GM23248 (cell line): Measurements from ENCODE around the gene SRRT. TPM values are rescaled to one million over a fixed set of nuclear protein-coding genes. Genes with fewer than 3 reads are reported as not detected.

Experiments
- DNase-seq: peaks from one replicate; pipeline ENCODE4 v3.0.0-alpha.2; 2015
- H2AFZ ChIP-seq: fragments of 200-600 bp; sonication (generic); 2 replicates; pipeline ENCODE4 v1.6.1; 2016; ENCODE audit warnings: antibody characterized with exemption
- H3F3A ChIP-seq: fragments of 200-600 bp; sonication (generic); 2 replicates; pipeline ENCODE4 v1.6.1; 2016; ENCODE audit warnings: mild to moderate bottlenecking, antibody characterized with exemption, mixed run types; ENCODE audit not compliant: insufficient read depth
- H3K27ac ChIP-seq: fragments of 200-600 bp; sonication (generic); 2 replicates; pipeline ENCODE4 v1.5.1; 2016; ENCODE audit warnings: mild to moderate bottlenecking
- H3K27me3 ChIP-seq: fragments of 200-600 bp; sonication (generic); replicated peaks from 2 replicates; pipeline ENCODE4 v1.6.1; 2016; ENCODE audit warnings: mild to moderate bottlenecking; ENCODE audit not compliant: insufficient read depth
- H3K36me3 ChIP-seq: fragments of 200-600 bp; sonication (generic); 2 replicates; pipeline ENCODE4 v1.6.1; 2016; ENCODE audit warnings: low read depth, mild to moderate bottlenecking
- H3K4me1 ChIP-seq: fragments of 200-600 bp; sonication (generic); 2 replicates; pipeline ENCODE4 v1.6.1; 2016; ENCODE audit warnings: mild to moderate bottlenecking; ENCODE audit not compliant: insufficient read depth
- H3K4me2 ChIP-seq: fragments of 200-600 bp; sonication (generic); one replicate; pipeline ENCODE4 v1.6.1; 2016; ENCODE audit warnings: mild to moderate bottlenecking; ENCODE audit not compliant: unreplicated experiment
- H3K4me3 ChIP-seq: fragments of 200-600 bp; sonication (generic); 2 replicates; pipeline ENCODE4 v1.5.1; 2016; ENCODE audit warnings: mild to moderate bottlenecking
- H3K79me2 ChIP-seq: fragments of 200-600 bp; sonication (generic); 2 replicates; pipeline ENCODE4 v1.6.1; 2016; ENCODE audit warnings: mild to moderate bottlenecking; ENCODE audit not compliant: insufficient read depth
- H3K9ac ChIP-seq: fragments of 200-600 bp; sonication (generic); 2 replicates; pipeline ENCODE4 v1.6.1; 2016; ENCODE audit warnings: mild to moderate bottlenecking
- H3K9me2 ChIP-seq: fragments of 200-600 bp; sonication (generic); 2 replicates; pipeline ENCODE4 v1.6.1; 2016; ENCODE audit warnings: mixed run types, mild to moderate bottlenecking, moderate library complexity; ENCODE audit not compliant: insufficient read depth
- H3K9me3 ChIP-seq: fragments of 200-600 bp; sonication (generic); one replicate; pipeline ENCODE4 v1.6.1; 2017; ENCODE audit warnings: low read depth
- H4K20me1 ChIP-seq: fragments of 200-600 bp; sonication (generic); 2 replicates; pipeline ENCODE4 v1.6.0; 2016; ENCODE audit not compliant: insufficient read depth
- EZH2 ChIP-seq: fragments of 200-600 bp; sonication (generic); IDR thresholded peaks from 2 replicates; pipeline ENCODE4 v1.6.1; 2018; ENCODE audit warnings: antibody characterized with exemption, mild to moderate bottlenecking; ENCODE audit not compliant: insufficient read depth, poor library complexity, severe bottlenecking
- EZH2phosphoT487 ChIP-seq: fragments of 200-600 bp; sonication (generic); IDR thresholded peaks from 2 replicates; pipeline ENCODE4 v1.6.1; 2018; ENCODE audit warnings: antibody characterized with exemption, moderate library complexity, mild to moderate bottlenecking, low read depth; ENCODE audit not compliant: insufficient read depth
- WGBS, 2 experiments: methylation state at CpG; one replicate each; pipeline ENCODE4 v1.1.6; 2015 to 2017; ENCODE audit warnings: low lambda C conversion rate in 2 of 2, low coverage in 1 of 2; ENCODE audit errors: missing lambda C conversion rate in 2 of 2; 5-methylcytosine and 5-hydroxymethylcytosine counted together
- in situ Hi-C: fragments of 300-500 bp; cut with MboI; formaldehyde crosslinking; loops from 2 replicates; pipeline ENCODE4 v1.15.0; 2020
- polyA plus RNA-seq: library from polyadenylated mRNA; unstranded; fragments of >200 nt; fragmentation: Nextera tagmentation; extraction: Ambion mirVana; gene quantifications from 2 replicates; pipeline ENCODE4 v1.2.1, GENCODE V29; 2016
- total RNA-seq: library from RNA; depleted of rRNA; stranded (reverse); fragments of >200 nt; shearing (Covaris generic); gene quantifications from 2 replicates; pipeline ENCODE4 v1.2.3, GENCODE V29; 2014

SRRT gene
- total and polyA plus RNA-seq, 2 experiments from 2014 or later, result 57.1 to 74.9 TPM

- Histone ChIP-seq H3K27ac (no peak overlapping the region), H2AFZ (peak overlapping the region; percentile 48; the same call in 1 of the 2 replicates)
- in situ Hi-C loops, result no loop called here
Observed at GRCh38 chr7:100894860-100895700, 20.2 kb downstream of the SRRT start.

GRCh38 chr7:100895701-100895955, 20.7 kb downstream of the SRRT start, which contains the start of gene ACHE:
Gene ACHE, minus strand, starts transcription at chr7:100895888. Its CDS starts 1,656 bp downstream, at chr7:100894232.
- Histone ChIP-seq H3K4me1 (peaks cover 2% of the 10 kb centered on the region; the same call in 1 of the 2 replicates), H3K4me2 (peak within 1 kb of the TSS; percentile 82), H3K9ac (no peak within 1 kb of the TSS), H3K79me2 (no peaks in the 10 kb centered on the region), H3F3A (0 out of 2 replicates have a peak, but pooled peaks cover 5% of the 10 kb centered on the region), H3K27ac (no peak within 1 kb of the TSS), H4K20me1 (no peaks in the 10 kb centered on the region), H2AFZ (peak within 1 kb of the TSS; percentile 48; the same call in 1 of the 2 replicates), H3K9me2 (no peaks in the 10 kb centered on the region), H3K36me3 (no peaks in the 10 kb centered on the region), H3K9me3 (no peaks in the 10 kb centered on the region), H3K4me3 (peak within 1 kb of the TSS; percentile 63), H3K27me3 (peaks cover 38% of the 10 kb centered on the region)
- TF ChIP-seq EZH2phosphoT487 (no peak), EZH2 (no peak)
- in situ Hi-C loops, result no loop called here
- no CpG with 5 or more reads among the region's 32 CpGs for WGBS, 2 experiments
- DNase-seq, result no peak

More at GRCh38 chr7:100894860-100895700, 20.2 kb downstream of the SRRT start:
- Histone ChIP-seq H4K20me1 (no peaks in the 10 kb centered on the region), H3K79me2 (no peaks in the 10 kb centered on the region), H3K4me1 (peaks cover 3% of the 10 kb centered on the region; the same call in 1 of the 2 replicates), H3K27me3 (peaks cover 32% of the 10 kb centered on the region), H3F3A (0 out of 2 replicates have a peak, but pooled peaks cover 5% of the 10 kb centered on the region), H3K4me2 (peak overlapping the region; percentile 82), H3K36me3 (no peaks in the 10 kb centered on the region), H3K9me3 (no peaks in the 10 kb centered on the region), H3K4me3 (peak overlapping the region; percentile 63), H3K9ac (no peak overlapping the region), H3K9me2 (no peaks in the 10 kb centered on the region)
- 2 to 3% methylated on average over 22 to 74 of the region's 83 CpGs for WGBS, 2 experiments
- peak; percentile 48 for DNase-seq
- peak; percentile 98 for TF ChIP-seq EZH2
- TF ChIP-seq EZH2phosphoT487, result peak; percentile 80

- in situ Hi-C loops, result no loop called here
- no peaks in the 10 kb centered on the region for H3K9me3 ChIP-seq
- no peak overlapping the region for H2AFZ ChIP-seq
- H3K36me3 ChIP-seq, result no peaks in the 10 kb centered on the region
- no peak for DNase-seq
- H3K4me3 ChIP-seq, result no peak overlapping the region
- H3K27me3 ChIP-seq, result peaks cover 39% of the 10 kb centered on the region
- no peak overlapping the region for H3K27ac ChIP-seq
- 0 out of 2 replicates have a peak, but pooled peaks cover 5% of the 10 kb centered on the region for H3F3A ChIP-seq
- 4% methylated on average over 40 to 52 of the region's 54 CpGs for WGBS, 2 experiments
- H3K79me2 ChIP-seq, result no peaks in the 10 kb centered on the region
- no peak overlapping the region for H3K9ac ChIP-seq
- TF ChIP-seq EZH2phosphoT487 (peak; percentile 83; the same call in 1 of the 2 replicates), EZH2 (peak; percentile 93)
- H3K4me2 ChIP-seq, result no peak overlapping the region
- no peaks in the 10 kb centered on the region for H3K4me1 ChIP-seq
- H3K9me2 ChIP-seq, result no peaks in the 10 kb centered on the region
- no peaks in the 10 kb centered on the region for H4K20me1 ChIP-seq
Observed at GRCh38 chr7:100895956-100896731, 21.2 kb downstream of the SRRT start.
